Measurements from ENCODE around the gene LRRC51. TPM values are rescaled to one million over a fixed set of nuclear protein-coding genes. Genes with fewer than 3 reads are reported as not detected.

The LRRC51 gene
- total and polyA plus RNA-seq, 2 of the 4 experiments (the other 2 are of a cell fraction), result 5.3 to 5.6 TPM

DNA sequence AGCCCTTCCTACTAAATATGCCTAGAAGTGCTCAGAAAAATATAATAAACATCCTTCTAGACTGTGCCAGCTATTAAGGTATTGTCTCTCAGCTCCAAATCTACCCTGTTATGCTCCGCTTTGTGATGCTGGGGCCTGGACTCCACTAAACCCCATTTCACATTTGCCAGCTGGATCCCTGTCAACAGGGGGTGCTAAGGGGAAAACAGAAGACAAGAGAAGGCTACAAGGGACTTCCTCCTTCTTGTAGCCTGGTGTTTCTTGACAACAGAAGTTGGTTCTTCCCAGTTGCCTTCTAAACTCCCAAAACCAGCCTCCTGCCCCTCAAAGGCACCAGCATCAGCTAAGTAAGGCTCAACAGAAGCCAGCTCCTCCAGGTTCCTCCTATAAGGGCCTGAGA lies 5.5 kb upstream of the LRRC51 start:
- in situ Hi-C loops (cut with MboI; ENCODE audit: low sequenced_read_pairs) (loop anchor here (5.0 kb wide), 1 partner anchor 38 kb away; no protein-coding TSS in a partner anchor), intact Hi-C loops (cut with micrococcal nuclease) (no loop called here), dilution Hi-C loops (cut with HindIII; ENCODE audit: low sequenced_read_pairs, unreplicated experiment) (no loop called here)
- ATAC-seq (ENCODE audit: low read depth) (no peak), DNase-seq (no peak)
- peaks cover 7% of the 10 kb centered on the region; the same call in 1 of the 2 replicates for H4K20me1 ChIP-seq (ENCODE audit: insufficient read depth, low read length)
- ChIA-PET POLR2A (ENCODE audit: unreplicated experiment) (interaction anchor here (1.1 kb wide), 1 partner anchor 33 kb away, joined by 3 read pairs; no protein-coding TSS in a partner anchor), CTCF (interaction anchor here (0.9 to 1.2 kb wide), 2 partner anchors 36 to 49 kb away, joined by 3 read pairs; no protein-coding TSS in a partner anchor)
- H3K9ac ChIP-seq (ENCODE audit: low read depth, low read length), result no peak overlapping the region
- no peak overlapping the region for H2AK9ac ChIP-seq (replicated peaks; ENCODE audit: low read depth, low read length, poor library complexity)
- H3K4me3 ChIP-seq (ENCODE audit: insufficient read depth, low read depth, low read length), result no peak overlapping the region
- peak overlapping the region in 1 of 2 experiments; percentile 82; a peak in 2 of 4 replicates for H4K8ac ChIP-seq (ENCODE audit: low read depth in 2 of 2, low read length in 2 of 2)
- H3K36me3 ChIP-seq (ENCODE audit: control insufficient read depth, insufficient read depth, low read length), result no peaks in the 10 kb centered on the region
- peak overlapping the region; percentile 15 for H2BK5ac ChIP-seq (ENCODE audit: low read depth, low read length, poor library complexity, severe bottlenecking)
- H2BK120ac ChIP-seq (ENCODE audit: low read depth, low read length), result peak overlapping the region; percentile 26; the same call in 1 of the 2 replicates
- peaks cover 33 to 64% of the 10 kb centered on the region in 2 experiments for H3K79me1 ChIP-seq (ENCODE audit: low read depth in 1 of 2, low read length in 2 of 2)
- H2BK20ac ChIP-seq (ENCODE audit: low read depth, low read length), result peak overlapping the region; percentile 21; the same call in 1 of the 2 replicates
- H2AFZ ChIP-seq (replicated peaks; ENCODE audit: low read length, poor library complexity), result no peak overlapping the region
- peaks cover 10% of the 10 kb centered on the region for H3K9me1 ChIP-seq (ENCODE audit: insufficient read depth, low read length)
- H3K14ac ChIP-seq (replicated peaks; ENCODE audit: low read depth, low read length), result peak overlapping the region; percentile 69
- H2BK15ac ChIP-seq (ENCODE audit: low read depth, low read length), result no peak overlapping the region; the same call in 2 of the 3 replicates
- H2AK5ac ChIP-seq (ENCODE audit: low read depth, low read length), result peak overlapping the region; percentile 46; the same call in 1 of the 2 replicates
- H3K27ac ChIP-seq (ENCODE audit: insufficient read depth, low read length), result peak overlapping the region; percentile 2; the same call in 1 of the 2 replicates
- no CpG with 5 or more reads among the region's 1 CpG for WGBS, 2 experiments (ENCODE audit: extremely low coverage in 2 of 2, insufficient read length in 1 of 2)
- no peak overlapping the region for H3K4me2 ChIP-seq (ENCODE audit: low read depth, low read length)
- no TSS peak for BruUV-seq (replicated peaks)
- H3K4ac ChIP-seq (ENCODE audit: low read depth, low read length), result peak overlapping the region; percentile 50
- TF ChIP-seq, protein P1, sequence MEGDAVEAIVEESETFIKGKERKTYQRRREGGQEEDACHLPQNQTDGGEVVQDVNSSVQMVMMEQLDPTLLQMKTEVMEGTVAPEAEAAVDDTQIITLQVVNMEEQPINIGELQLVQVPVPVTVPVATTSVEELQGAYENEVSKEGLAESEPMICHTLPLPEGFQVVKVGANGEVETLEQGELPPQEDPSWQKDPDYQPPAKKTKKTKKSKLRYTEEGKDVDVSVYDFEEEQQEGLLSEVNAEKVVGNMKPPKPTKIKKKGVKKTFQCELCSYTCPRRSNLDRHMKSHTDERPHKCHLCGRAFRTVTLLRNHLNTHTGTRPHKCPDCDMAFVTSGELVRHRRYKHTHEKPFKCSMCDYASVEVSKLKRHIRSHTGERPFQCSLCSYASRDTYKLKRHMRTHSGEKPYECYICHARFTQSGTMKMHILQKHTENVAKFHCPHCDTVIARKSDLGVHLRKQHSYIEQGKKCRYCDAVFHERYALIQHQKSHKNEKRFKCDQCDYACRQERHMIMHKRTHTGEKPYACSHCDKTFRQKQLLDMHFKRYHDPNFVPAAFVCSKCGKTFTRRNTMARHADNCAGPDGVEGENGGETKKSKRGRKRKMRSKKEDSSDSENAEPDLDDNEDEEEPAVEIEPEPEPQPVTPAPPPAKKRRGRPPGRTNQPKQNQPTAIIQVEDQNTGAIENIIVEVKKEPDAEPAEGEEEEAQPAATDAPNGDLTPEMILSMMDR (conservative IDR thresholded peaks at IDR 0.05; ENCODE audit: low read depth, low read length), result 0 out of 2 replicates have a peak, but pooled peaks have one; percentile 15
- no peak for TF ChIP-seq MAZ (IDR thresholded peaks at IDR 0.05; ENCODE audit: borderline replicate concordance, low read depth, low read length)
- H3K9me3 ChIP-seq (ENCODE audit: control insufficient read depth, insufficient read depth, low read length), result no peaks in the 10 kb centered on the region
- peaks cover 15% of the 10 kb centered on the region for H3K4me1 ChIP-seq (ENCODE audit: control insufficient read depth, insufficient read depth, low read length)
- H3K56ac ChIP-seq (ENCODE audit: extremely low read depth, insufficient read depth, low read length), result no peak overlapping the region
- H3K27me3 ChIP-seq (ENCODE audit: control insufficient read depth, insufficient read depth, low read length), result no peaks in the 10 kb centered on the region
- no peak overlapping the region for H4K91ac ChIP-seq (ENCODE audit: insufficient read depth, low read depth, low read length)
- H3K23ac ChIP-seq (ENCODE audit: low read depth, low read length), result peak overlapping the region; percentile 41; the same call in 1 of the 2 replicates
- peak overlapping the region; percentile 65 for H4K5ac ChIP-seq (ENCODE audit: low read depth, low read length)
- H3K18ac ChIP-seq (ENCODE audit: low read depth, low read length), result no peak overlapping the region
